ENCODE measurements around the gene PSMA5. TPM values are rescaled to one million over a fixed set of nuclear protein-coding genes. Genes with fewer than 3 reads are reported as not detected.
"Not testable (repeated sequence)": the region's sequence is repeated elsewhere in the genome, so short reads cannot be mapped to it uniquely, and the experiment has no call there.

PSMA5 gene
- total and polyA plus RNA-seq, 10 donors, result 29.9 to 87.0 (median 61.7) TPM

DNA sequence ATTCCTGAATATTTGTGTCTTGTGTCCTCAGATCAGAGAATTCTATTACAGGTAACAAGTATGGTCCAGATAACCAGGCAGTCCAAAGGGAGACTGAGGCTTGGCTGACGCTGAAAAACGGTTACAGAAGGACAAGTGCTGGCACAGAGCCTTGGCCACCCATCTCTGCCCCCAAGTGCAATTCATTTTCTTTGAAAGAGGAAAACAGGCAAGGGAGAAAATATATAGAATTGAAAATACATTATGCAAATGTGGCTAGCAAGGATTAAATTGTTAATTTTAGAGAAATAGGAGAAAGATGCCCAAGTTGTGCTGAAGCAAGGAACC, 29.8 kb downstream of the PSMA5 start:
- peaks cover 10 to 75% (median 52%) of the 10 kb centered on the region in 6 donors for H3K4me1 ChIP-seq
- no peaks in the 10 kb centered on the region for H3K9me3 ChIP-seq
- TF ChIP-seq POLR2AphosphoS5 (IDR thresholded peaks at IDR 0.05) (no peak), POLR2A (IDR thresholded peaks at IDR 0.05) (no peak)
- TF ChIP-seq, protein P1, sequence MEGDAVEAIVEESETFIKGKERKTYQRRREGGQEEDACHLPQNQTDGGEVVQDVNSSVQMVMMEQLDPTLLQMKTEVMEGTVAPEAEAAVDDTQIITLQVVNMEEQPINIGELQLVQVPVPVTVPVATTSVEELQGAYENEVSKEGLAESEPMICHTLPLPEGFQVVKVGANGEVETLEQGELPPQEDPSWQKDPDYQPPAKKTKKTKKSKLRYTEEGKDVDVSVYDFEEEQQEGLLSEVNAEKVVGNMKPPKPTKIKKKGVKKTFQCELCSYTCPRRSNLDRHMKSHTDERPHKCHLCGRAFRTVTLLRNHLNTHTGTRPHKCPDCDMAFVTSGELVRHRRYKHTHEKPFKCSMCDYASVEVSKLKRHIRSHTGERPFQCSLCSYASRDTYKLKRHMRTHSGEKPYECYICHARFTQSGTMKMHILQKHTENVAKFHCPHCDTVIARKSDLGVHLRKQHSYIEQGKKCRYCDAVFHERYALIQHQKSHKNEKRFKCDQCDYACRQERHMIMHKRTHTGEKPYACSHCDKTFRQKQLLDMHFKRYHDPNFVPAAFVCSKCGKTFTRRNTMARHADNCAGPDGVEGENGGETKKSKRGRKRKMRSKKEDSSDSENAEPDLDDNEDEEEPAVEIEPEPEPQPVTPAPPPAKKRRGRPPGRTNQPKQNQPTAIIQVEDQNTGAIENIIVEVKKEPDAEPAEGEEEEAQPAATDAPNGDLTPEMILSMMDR (IDR thresholded peaks at IDR 0.05 in 8 of 11, conservative IDR thresholded peaks at IDR 0.05 in 3 of 11), result no peak
- peak overlapping the region in 7 of 8 donors; percentile 3 to 86 (median 72) for H3K27ac ChIP-seq
- peaks cover 0 to 52% (median 9%) of the 10 kb centered on the region in 7 donors for H3K27me3 ChIP-seq (replicated peaks in 1 of 7)
- intact Hi-C loops (cut with DNase I; ENCODE audit: low total_unique reads), result loop anchor here (5.0 kb wide), 1 partner anchor 119 kb away; no protein-coding TSS in a partner anchor
- no peak for DNase-seq
- H3K4me3 ChIP-seq, result peak overlapping the region in 6 of 8 donors; percentile 40 to 80 (median 56)
- WGBS, 5 donors, result 41 to 71% (median 55%) methylated on average over 2 of the region's 2 CpGs
- peaks cover 0 to 17% (median 8%) of the 10 kb centered on the region in 6 donors for H3K36me3 ChIP-seq

DNA sequence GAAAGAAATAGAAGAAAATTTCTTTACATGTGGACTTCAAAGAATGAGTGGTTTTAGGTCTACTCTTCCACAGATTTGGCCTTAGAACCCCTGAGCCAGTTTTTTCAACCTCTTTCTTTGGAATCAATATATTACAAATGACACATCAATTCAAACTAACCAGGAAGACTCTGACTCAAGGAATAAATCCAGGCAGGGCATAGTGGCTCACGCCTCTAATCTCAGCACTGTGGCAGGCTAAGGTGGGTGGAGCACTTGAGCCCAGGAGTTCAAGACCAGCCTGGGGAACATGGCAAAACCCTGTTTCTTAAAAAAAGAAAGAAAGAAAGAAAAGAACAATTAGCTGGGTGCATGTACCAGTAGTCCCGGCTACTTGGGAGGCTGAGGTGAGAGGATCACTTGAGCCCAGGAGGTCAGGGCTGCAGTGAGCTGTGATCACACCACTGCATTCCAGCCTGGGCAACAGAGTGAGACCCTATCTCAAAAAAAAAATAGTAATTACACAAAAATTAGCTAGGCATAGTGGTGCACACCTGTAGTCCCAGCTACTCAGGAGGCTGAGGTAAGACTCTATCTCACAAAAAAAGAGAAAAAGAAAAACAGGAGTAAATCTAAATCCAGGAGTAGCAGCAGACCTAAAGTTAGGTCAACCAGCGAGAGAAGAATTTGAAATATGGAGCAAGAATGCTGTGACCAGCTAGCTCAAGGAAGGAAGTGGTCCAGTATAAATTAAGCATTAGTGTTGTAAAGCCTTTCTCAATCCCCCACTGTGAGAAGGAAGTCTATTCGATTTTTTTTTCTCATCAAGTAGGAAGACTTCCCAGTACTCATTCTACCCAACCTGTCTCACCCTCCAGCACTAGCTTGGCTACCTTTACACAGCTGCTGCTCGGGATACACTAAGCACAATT, 30.4 kb downstream of the PSMA5 start:
- DNase-seq, result no peak
- TF ChIP-seq POLR2A (IDR thresholded peaks at IDR 0.05), result no peak
- TF ChIP-seq, protein P1 (IDR thresholded peaks at IDR 0.05 in 8 of 11, conservative IDR thresholded peaks at IDR 0.05 in 3 of 11), result no peak
- TF ChIP-seq POLR2AphosphoS5 (IDR thresholded peaks at IDR 0.05), result peak in 1 of 3 donors; percentile 18
- H3K36me3 ChIP-seq, result peaks cover 0 to 10% (median 2%) of the 10 kb centered on the region in 6 donors
- no peaks in the 10 kb centered on the region for H3K9me3 ChIP-seq
- 53 to 69% (median 57%) methylated on average over 5 of the region's 5 CpGs for WGBS, 5 donors
- H3K27ac ChIP-seq, result peak overlapping the region in 7 of 8 donors; percentile 3 to 86 (median 72)
- peaks cover 0 to 52% (median 9%) of the 10 kb centered on the region in 7 donors for H3K27me3 ChIP-seq (replicated peaks in 1 of 7)
- intact Hi-C loops (cut with DNase I; ENCODE audit: low total_unique reads), result loop anchor here (5.0 kb wide), 1 partner anchor 119 kb away; no protein-coding TSS in a partner anchor
- H3K4me1 ChIP-seq, result peaks cover 16 to 81% (median 59%) of the 10 kb centered on the region in 6 donors
- H3K4me3 ChIP-seq, result peak overlapping the region in 5 of 8 donors; percentile 42 to 80 (median 56)

DNA sequence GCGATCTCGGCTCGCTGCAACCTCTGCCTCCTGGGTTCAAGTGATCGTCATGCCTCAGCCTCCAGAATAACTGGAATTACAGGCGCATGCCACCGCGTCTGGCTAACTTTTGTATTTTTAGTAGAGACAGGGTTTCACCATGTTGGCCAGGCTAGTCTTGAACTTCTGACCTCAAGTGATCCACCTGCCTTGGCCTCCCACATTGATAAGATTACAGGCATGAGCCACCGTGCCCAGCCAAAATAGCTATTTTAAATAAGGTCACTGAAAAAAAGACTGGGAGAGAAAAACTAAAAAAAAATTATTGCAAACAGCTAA, 31.0 kb downstream of the PSMA5 start:
- 64 to 89% (median 74%) methylated on average over 8 of the region's 8 CpGs for WGBS, 5 donors
- H3K4me3 ChIP-seq, DNase-seq, H3K36me3 ChIP-seq, H3K9me3 ChIP-seq: not testable (repeated sequence)
- Histone ChIP-seq H3K27me3 (replicated peaks in 1 of 7) (peaks cover 0 to 54% (median 9%) of the 10 kb centered on the region in 7 donors), H3K4me1 (peaks cover 17 to 88% (median 62%) of the 10 kb centered on the region in 6 donors), H3K27ac (peak overlapping the region in 5 of 8 donors; percentile 9 to 86 (median 81))
- intact Hi-C loops (cut with DNase I; ENCODE audit: low total_unique reads), result loop anchor here (5.0 kb wide), 1 partner anchor 118 kb away; no protein-coding TSS in a partner anchor

DNA sequence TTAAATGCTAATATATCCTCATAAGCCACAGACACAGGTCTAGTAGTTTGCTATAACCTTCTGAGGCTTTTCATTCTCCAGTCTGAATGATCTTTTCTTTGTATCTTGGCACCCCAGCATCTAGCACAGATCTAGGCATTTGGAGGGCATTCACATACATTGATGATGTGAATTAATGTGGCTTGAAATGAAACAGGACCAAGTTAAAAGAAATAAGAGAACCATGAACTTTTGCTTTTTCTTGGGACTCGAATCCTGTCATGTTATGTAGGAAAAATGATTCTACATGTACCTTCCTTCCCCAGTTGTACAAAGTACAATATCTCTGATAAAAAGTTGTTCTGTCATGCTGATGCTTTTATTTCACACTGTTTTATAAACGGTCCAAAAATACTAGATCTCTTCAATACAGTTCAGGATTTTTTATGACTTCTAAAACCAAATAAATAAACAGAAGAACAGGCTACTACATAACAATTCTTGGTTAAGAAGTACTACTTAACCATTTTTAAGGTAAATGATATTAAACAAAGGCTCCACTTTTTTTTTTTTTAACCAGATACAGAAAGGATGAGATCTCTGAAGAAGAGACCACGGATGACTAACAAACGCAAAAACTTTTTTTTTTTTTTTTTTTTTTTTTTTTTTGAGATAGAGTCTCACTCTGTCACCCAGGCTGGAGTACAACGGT, 31.5 kb downstream of the PSMA5 start:
- no peaks in the 10 kb centered on the region for H3K36me3 ChIP-seq
- TF ChIP-seq, protein P1 (IDR thresholded peaks at IDR 0.05 in 8 of 11, conservative IDR thresholded peaks at IDR 0.05 in 3 of 11), result no peak
- TF ChIP-seq POLR2AphosphoS5 (IDR thresholded peaks at IDR 0.05), result no peak
- no peak for TF ChIP-seq POLR2A (IDR thresholded peaks at IDR 0.05)
- H3K27me3 ChIP-seq (replicated peaks in 1 of 7), result peaks cover 0 to 59% (median 9%) of the 10 kb centered on the region in 7 donors
- H3K4me1 ChIP-seq, result peaks cover 17 to 93% (median 63%) of the 10 kb centered on the region in 6 donors
- intact Hi-C loops (cut with DNase I; ENCODE audit: low total_unique reads), result loop anchor here (5.0 kb wide), 1 partner anchor 117 kb away; no protein-coding TSS in a partner anchor
- no peaks in the 10 kb centered on the region for H3K9me3 ChIP-seq
- H3K4me3 ChIP-seq, result no peak overlapping the region
- H3K27ac ChIP-seq, result peak overlapping the region in 4 of 8 donors; percentile 76 to 86 (median 82)
- 77 to 84% (median 82%) methylated on average over 5 of the region's 5 CpGs for WGBS, 5 donors
- DNase-seq, result no peak
